Prostate gland (tissue), 2 donors: Measurements from ENCODE around the gene TIMP3.

ENCODE experiments used
- CTCF ChIP-seq, 4 experiments: fragments of 200-600 bp in 2 of 4; fragments of 450-650 bp in 2 of 4; sonication (generic) in 2 of 4; IDR thresholded peaks; 1 replicate in 3 of 4; 2 replicates in 1 of 4; pipeline ENCODE4 v1.5.1; 2016 to 2019; ENCODE audit warnings: antibody characterized with exemption in 4 of 4, mild to moderate bottlenecking in 2 of 4, moderate library complexity in 2 of 4
- POLR2A ChIP-seq: fragments of 450-650 bp; IDR thresholded peaks from one replicate; pipeline ENCODE4 v1.6.1; 2016; ENCODE audit warnings: antibody characterized with exemption, mild to moderate bottlenecking

- no peak for TF ChIP-seq CTCF (IDR thresholded peaks at IDR 0.05)
- no peak for TF ChIP-seq POLR2A
These were observed 20.7 kb upstream of the TIMP3 start for GRCh38 chr22:32780726-32781310.
